Mammary epithelial cell (primary cell): ENCODE measurements around the gene RFX2.

ENCODE experiments used
- CTCF ChIP-seq, 2 donors: IDR thresholded peaks in 1 of 2; conservative IDR thresholded peaks in 1 of 2; 2 replicates each; pipeline ENCODE4 v1.5.1; 2011 to 2012; ENCODE audit warnings: inconsistent platforms in 2 of 2, low read length in 2 of 2, mild to moderate bottlenecking in 2 of 2, control low read depth in 1 of 2, low read depth in 1 of 2; ENCODE audit not compliant: insufficient read depth in 1 of 2; ENCODE audit errors: extremely low read depth in 1 of 2
- EZH2 ChIP-seq: IDR thresholded peaks from 2 replicates; pipeline ENCODE4 v1.6.1; 2012; ENCODE audit warnings: low read length, inconsistent platforms, borderline replicate concordance

GRCh38 chr19:6005321-6006069 lies 104.8 kb downstream of the RFX2 start:
- no peak for TF ChIP-seq CTCF (conservative IDR thresholded peaks at IDR 0.05 in 1 of 2, IDR thresholded peaks at IDR 0.05 in 1 of 2; ENCODE audit: extremely low read depth in 1 of 2, insufficient read depth in 1 of 2, low read depth in 1 of 2, low read length in 2 of 2)
- TF ChIP-seq EZH2 = no peak
